ENCODE data around the gene COMMD9. TPM values are rescaled to one million over a fixed set of nuclear protein-coding genes. Genes with fewer than 3 reads are reported as not detected.
A peak's percentile ranks its signal among the peaks of the same experiment; 100 is the strongest.

The COMMD9 gene
- 50.3 and 55.4 TPM in 2 replicates for total RNA-seq
- polyA plus RNA-seq, result 95.3 and 96.9 TPM in 2 replicates

DNA sequence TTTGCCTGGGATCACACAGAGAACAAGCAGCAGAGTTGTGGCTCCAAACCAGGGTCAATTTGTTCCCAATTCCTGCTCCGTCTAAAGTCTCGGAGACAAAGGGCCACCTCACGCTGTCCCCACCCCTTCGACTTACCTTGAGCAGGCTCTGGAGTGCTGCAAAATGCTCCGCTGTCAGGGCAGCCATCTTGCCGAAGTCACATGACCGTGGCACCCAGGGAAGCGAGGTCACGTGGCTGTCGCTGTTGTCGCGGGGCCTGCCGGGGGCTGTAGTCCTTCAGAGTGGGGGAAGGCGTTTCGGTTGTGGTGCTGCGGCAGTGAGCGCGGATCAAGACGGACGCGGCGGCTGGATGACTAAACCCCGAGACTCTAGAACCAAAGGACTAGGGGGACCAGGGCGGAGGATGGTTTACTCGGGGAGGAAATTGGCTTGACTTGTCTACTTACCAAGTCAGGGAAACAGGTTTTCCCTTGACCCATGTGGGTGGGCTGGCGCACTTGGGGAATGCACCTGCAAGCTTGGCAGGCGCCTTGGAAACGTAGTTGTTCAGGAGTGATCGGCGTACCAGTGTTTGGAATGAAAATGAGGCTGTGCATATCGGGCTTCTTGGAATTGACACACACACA, at the start of gene COMMD9:
COMMD9 (minus strand) TSS at position 199 of the 627 bp plus-strand sequence; CDS start at position 187, 12 bp downstream.
- Histone ChIP-seq H3K4me2 (peak within 1 kb of the TSS; percentile 73), H3K4me3 (peak within 1 kb of the TSS; percentile 83), H2AFZ (peak within 1 kb of the TSS; percentile 98), H4K20me1 (ENCODE audit: insufficient read depth, poor library complexity, severe bottlenecking) (no peaks in the 10 kb centered on the region), H3K79me2 (peaks cover 37% of the 10 kb centered on the region), H3K36me3 (replicated peaks; ENCODE audit: insufficient read depth, low read depth) (no peaks in the 10 kb centered on the region), H3K27ac (peak within 1 kb of the TSS; percentile 68), H3K9me2 (replicated peaks; ENCODE audit: insufficient read depth) (no peaks in the 10 kb centered on the region), H3K27me3 (no peaks in the 10 kb centered on the region), H3K9me3 (ENCODE audit: low read depth) (no peaks in the 10 kb centered on the region), H3K4me1 (ENCODE audit: insufficient read depth) (no peaks in the 10 kb centered on the region)
- TF ChIP-seq EZH2 (IDR thresholded peaks at IDR 0.05; ENCODE audit: borderline replicate concordance) (no peak), EZH2phosphoT487 (IDR thresholded peaks at IDR 0.05; ENCODE audit: low read depth, severe bottlenecking, unreplicated experiment) (no peak)
- TF ChIP-seq, protein P1, sequence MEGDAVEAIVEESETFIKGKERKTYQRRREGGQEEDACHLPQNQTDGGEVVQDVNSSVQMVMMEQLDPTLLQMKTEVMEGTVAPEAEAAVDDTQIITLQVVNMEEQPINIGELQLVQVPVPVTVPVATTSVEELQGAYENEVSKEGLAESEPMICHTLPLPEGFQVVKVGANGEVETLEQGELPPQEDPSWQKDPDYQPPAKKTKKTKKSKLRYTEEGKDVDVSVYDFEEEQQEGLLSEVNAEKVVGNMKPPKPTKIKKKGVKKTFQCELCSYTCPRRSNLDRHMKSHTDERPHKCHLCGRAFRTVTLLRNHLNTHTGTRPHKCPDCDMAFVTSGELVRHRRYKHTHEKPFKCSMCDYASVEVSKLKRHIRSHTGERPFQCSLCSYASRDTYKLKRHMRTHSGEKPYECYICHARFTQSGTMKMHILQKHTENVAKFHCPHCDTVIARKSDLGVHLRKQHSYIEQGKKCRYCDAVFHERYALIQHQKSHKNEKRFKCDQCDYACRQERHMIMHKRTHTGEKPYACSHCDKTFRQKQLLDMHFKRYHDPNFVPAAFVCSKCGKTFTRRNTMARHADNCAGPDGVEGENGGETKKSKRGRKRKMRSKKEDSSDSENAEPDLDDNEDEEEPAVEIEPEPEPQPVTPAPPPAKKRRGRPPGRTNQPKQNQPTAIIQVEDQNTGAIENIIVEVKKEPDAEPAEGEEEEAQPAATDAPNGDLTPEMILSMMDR (IDR thresholded peaks at IDR 0.05; ENCODE audit: poor library complexity), result no peak
- WGBS (ENCODE audit: low lambda C conversion rate, missing lambda C conversion rate), result 2% methylated on average over 31 of the region's 31 CpGs
- peak; percentile 97 for DNase-seq (ENCODE audit: low spot score)

DNA sequence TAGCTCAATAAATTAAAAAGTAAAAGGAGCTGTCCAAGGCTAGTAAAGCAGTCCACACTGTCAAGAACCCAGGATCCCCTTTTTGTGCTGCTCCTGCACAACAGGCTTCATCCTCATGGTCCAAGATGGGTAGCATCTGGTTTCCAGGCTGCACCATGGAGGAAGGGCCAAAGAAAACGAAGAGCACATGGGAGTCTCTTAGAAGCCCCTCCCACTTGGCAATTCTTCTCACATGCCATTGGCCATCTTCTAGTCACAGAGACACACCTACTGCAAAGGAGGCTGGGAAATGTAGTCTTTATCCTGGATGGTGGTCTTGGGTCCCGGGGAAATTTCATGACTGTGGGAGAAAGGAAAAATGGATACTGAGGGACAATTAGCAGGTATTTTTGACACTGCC, 44.7 kb upstream of the COMMD9 start:
- Histone ChIP-seq H3K4me1 (ENCODE audit: insufficient read depth) (no peaks in the 10 kb centered on the region), H3K9me3 (ENCODE audit: low read depth) (no peaks in the 10 kb centered on the region), H3K4me2 (no peak overlapping the region), H3K79me2 (no peaks in the 10 kb centered on the region), H3K27ac (no peak overlapping the region), H3K27me3 (no peaks in the 10 kb centered on the region), H3K36me3 (replicated peaks; ENCODE audit: insufficient read depth, low read depth) (no peaks in the 10 kb centered on the region), H4K20me1 (ENCODE audit: insufficient read depth, poor library complexity, severe bottlenecking) (no peaks in the 10 kb centered on the region), H3K4me3 (no peak overlapping the region), H3K9me2 (replicated peaks; ENCODE audit: insufficient read depth) (no peaks in the 10 kb centered on the region), H2AFZ (no peak overlapping the region)
- DNase-seq (ENCODE audit: low spot score), result no peak
- 51% methylated on average over 2 of the region's 2 CpGs for WGBS (ENCODE audit: low lambda C conversion rate, missing lambda C conversion rate)
- TF ChIP-seq EZH2phosphoT487 (IDR thresholded peaks at IDR 0.05; ENCODE audit: low read depth, severe bottlenecking, unreplicated experiment) (no peak), EZH2 (IDR thresholded peaks at IDR 0.05; ENCODE audit: borderline replicate concordance) (no peak)
- TF ChIP-seq, protein P1 (IDR thresholded peaks at IDR 0.05; ENCODE audit: poor library complexity), result no peak

DNA sequence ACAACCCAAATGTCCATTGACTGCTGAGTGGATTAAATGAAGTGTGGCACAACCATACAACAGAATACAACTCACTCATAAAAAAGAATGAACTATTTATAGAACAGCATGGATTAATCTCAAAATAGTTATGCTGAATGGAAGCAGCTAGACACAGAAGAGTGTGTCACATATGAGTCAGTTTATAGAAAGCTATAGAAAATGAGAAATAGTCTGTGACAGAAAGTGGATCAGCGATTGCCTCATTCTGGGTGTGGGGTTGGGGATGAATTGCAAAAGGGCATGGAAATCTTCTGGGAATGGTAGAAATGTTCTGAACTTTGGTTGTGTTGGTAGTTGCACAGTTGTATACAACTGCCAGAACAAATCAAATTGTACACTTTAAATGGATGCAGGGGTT, 44.2 kb upstream of the COMMD9 start:
- Histone ChIP-seq H3K4me1 (ENCODE audit: insufficient read depth) (no peaks in the 10 kb centered on the region), H3K4me2 (no peak overlapping the region), H3K9me3 (ENCODE audit: low read depth) (no peaks in the 10 kb centered on the region), H4K20me1 (ENCODE audit: insufficient read depth, poor library complexity, severe bottlenecking) (no peaks in the 10 kb centered on the region), H3K27me3 (no peaks in the 10 kb centered on the region), H3K79me2 (no peaks in the 10 kb centered on the region), H3K9me2 (replicated peaks; ENCODE audit: insufficient read depth) (no peaks in the 10 kb centered on the region), H2AFZ (no peak overlapping the region), H3K27ac (no peak overlapping the region), H3K4me3 (no peak overlapping the region), H3K36me3 (replicated peaks; ENCODE audit: insufficient read depth, low read depth) (no peaks in the 10 kb centered on the region)
- no peak for DNase-seq (ENCODE audit: low spot score)
- 92% methylated on average over 1 of the region's 1 CpG for WGBS (ENCODE audit: low lambda C conversion rate, missing lambda C conversion rate)
- TF ChIP-seq, protein P1 (IDR thresholded peaks at IDR 0.05; ENCODE audit: poor library complexity), result no peak
- TF ChIP-seq EZH2phosphoT487 (IDR thresholded peaks at IDR 0.05; ENCODE audit: low read depth, severe bottlenecking, unreplicated experiment), result no peak

All from hepatocyte (in vitro differentiated cells).